HUES48 (cell line): ENCODE measurements around the gene NDUFAF8.
"Not testable (repeated sequence)": the region's sequence is repeated elsewhere in the genome, so short reads cannot be mapped to it uniquely, and the experiment has no call there.

ENCODE experiments used
- H3K27ac ChIP-seq: one replicate; pipeline ENCODE4 v1.7.0; 2013; ENCODE audit warnings: low read depth, low read length, inconsistent platforms
- H3K27me3 ChIP-seq: 2 replicates; pipeline ENCODE4 v1.6.1; 2013; ENCODE audit warnings: mild to moderate bottlenecking, low read length; ENCODE audit not compliant: control insufficient read depth, insufficient read depth
- H3K36me3 ChIP-seq: 2 replicates; pipeline ENCODE4 v1.6.1; 2013; ENCODE audit warnings: low read length; ENCODE audit not compliant: control insufficient read depth, insufficient read depth
- H3K4me1 ChIP-seq: 2 replicates; pipeline ENCODE4 v1.6.1; 2013; ENCODE audit warnings: mild to moderate bottlenecking, low read length; ENCODE audit not compliant: control insufficient read depth, insufficient read depth
- H3K4me3 ChIP-seq: 2 replicates; pipeline ENCODE4 v1.5.1; 2013; ENCODE audit warnings: mild to moderate bottlenecking, low read depth, low read length
- H3K9ac ChIP-seq: 2 replicates; pipeline ENCODE4 v1.6.1; 2013; ENCODE audit warnings: mild to moderate bottlenecking, low read depth, low read length, moderate library complexity
- H3K9me3 ChIP-seq: 2 replicates; pipeline ENCODE4 v1.6.1; 2013; ENCODE audit warnings: low read length; ENCODE audit not compliant: control insufficient read depth, insufficient read depth

Gene NDUFAF8

GRCh38 chr17:81227630-81228029 is 11.5 kb upstream of the NDUFAF8 start:
- H3K4me3 ChIP-seq, H3K27ac ChIP-seq, H3K27me3 ChIP-seq, H3K4me1 ChIP-seq, H3K9me3 ChIP-seq, H3K9ac ChIP-seq: not testable (repeated sequence)
- peaks cover 18% of the 10 kb centered on the region for H3K36me3 ChIP-seq

- Histone ChIP-seq H3K4me3 (no peak overlapping the region), H3K9ac (no peak overlapping the region), H3K4me1 (peaks cover 5% of the 10 kb centered on the region; the same call in 1 of the 2 replicates), H3K9me3 (no peaks in the 10 kb centered on the region), H3K36me3 (peaks cover 22% of the 10 kb centered on the region), H3K27ac (no peak overlapping the region), H3K27me3 (no peaks in the 10 kb centered on the region; the same call in 1 of the 2 replicates)
Observed at GRCh38 chr17:81228420-81228819, 10.7 kb upstream of the NDUFAF8 start.

GRCh38 chr17:81228834-81229665 is 10.1 kb upstream of the NDUFAF8 start:
- H3K4me1 ChIP-seq = no peaks in the 10 kb centered on the region
- peaks cover 23% of the 10 kb centered on the region for H3K36me3 ChIP-seq
- H3K27me3 ChIP-seq = no peaks in the 10 kb centered on the region; the same call in 1 of the 2 replicates
- no peaks in the 10 kb centered on the region for H3K9me3 ChIP-seq
- no peak overlapping the region for H3K4me3 ChIP-seq
- no peak overlapping the region for H3K9ac ChIP-seq
- H3K27ac ChIP-seq = no peak overlapping the region

- no peaks in the 10 kb centered on the region for H3K9me3 ChIP-seq
- no peak overlapping the region for H3K27ac ChIP-seq
- no peak overlapping the region for H3K9ac ChIP-seq
- H3K36me3 ChIP-seq = peaks cover 23% of the 10 kb centered on the region
- H3K27me3 ChIP-seq = no peaks in the 10 kb centered on the region
- H3K4me3 ChIP-seq = no peak overlapping the region
- no peaks in the 10 kb centered on the region for H3K4me1 ChIP-seq
Observed at GRCh38 chr17:81229666-81229920, 9.5 kb upstream of the NDUFAF8 start.

GRCh38 chr17:81230043-81230820 is 8.9 kb upstream of the NDUFAF8 start:
- no peaks in the 10 kb centered on the region for H3K9me3 ChIP-seq
- H3K4me1 ChIP-seq = no peaks in the 10 kb centered on the region
- H3K27me3 ChIP-seq = no peaks in the 10 kb centered on the region
- no peak overlapping the region for H3K4me3 ChIP-seq
- peaks cover 23% of the 10 kb centered on the region for H3K36me3 ChIP-seq
- H3K9ac ChIP-seq = no peak overlapping the region
- H3K27ac ChIP-seq = no peak overlapping the region

GRCh38 chr17:81231121-81231645 is 7.9 kb upstream of the NDUFAF8 start:
- Histone ChIP-seq H3K27me3 (no peaks in the 10 kb centered on the region), H3K36me3 (peaks cover 23% of the 10 kb centered on the region), H3K4me1 (no peaks in the 10 kb centered on the region), H3K4me3 (no peak overlapping the region), H3K27ac (no peak overlapping the region), H3K9me3 (no peaks in the 10 kb centered on the region), H3K9ac (no peak overlapping the region)

GRCh38 chr17:81231766-81232581 is 7.1 kb upstream of the NDUFAF8 start:
- Histone ChIP-seq H3K9ac (no peak overlapping the region), H3K27me3 (no peaks in the 10 kb centered on the region), H3K27ac (no peak overlapping the region), H3K4me1 (no peaks in the 10 kb centered on the region), H3K36me3 (peaks cover 23% of the 10 kb centered on the region), H3K9me3 (no peaks in the 10 kb centered on the region), H3K4me3 (no peak overlapping the region)

- peaks cover 23% of the 10 kb centered on the region for H3K36me3 ChIP-seq
- no peak overlapping the region for H3K9ac ChIP-seq
- H3K4me3 ChIP-seq = no peak overlapping the region
- H3K27me3 ChIP-seq = no peaks in the 10 kb centered on the region
- H3K9me3 ChIP-seq = no peaks in the 10 kb centered on the region
- H3K27ac ChIP-seq = no peak overlapping the region
- H3K4me1 ChIP-seq = 0 out of 2 replicates have a peak, but pooled peaks cover under 1% of the 10 kb centered on the region
Observed at GRCh38 chr17:81232616-81233241, 6.4 kb upstream of the NDUFAF8 start.

- Histone ChIP-seq H3K4me3 (no peak overlapping the region), H3K36me3 (peaks cover 23% of the 10 kb centered on the region), H3K27ac (no peak overlapping the region), H3K27me3 (no peaks in the 10 kb centered on the region), H3K4me1 (peaks cover 4% of the 10 kb centered on the region; the same call in 1 of the 2 replicates), H3K9ac (no peak overlapping the region), H3K9me3 (no peaks in the 10 kb centered on the region)
Observed at GRCh38 chr17:81233316-81233715, 5.8 kb upstream of the NDUFAF8 start.

- peaks cover 4% of the 10 kb centered on the region; the same call in 1 of the 2 replicates for H3K4me1 ChIP-seq
Observed at GRCh38 chr17:81233811-81234505, 5.2 kb upstream of the NDUFAF8 start.

More at GRCh38 chr17:81233811-81234505, 5.2 kb upstream of the NDUFAF8 start:
- Histone ChIP-seq H3K9ac (no peak overlapping the region), H3K4me3 (no peak overlapping the region), H3K27ac (no peak overlapping the region), H3K36me3 (peaks cover 23% of the 10 kb centered on the region), H3K9me3 (no peaks in the 10 kb centered on the region), H3K27me3 (no peaks in the 10 kb centered on the region)
